Stimulated activated CD8-positive, alpha-beta memory T cell treated with anti-CD3 and anti-CD28 coated beads, Interleukin-4, amount 100 ng/mL, for 24 hours (primary cell): ENCODE results near the gene BDKRB2.

Source experiments
- DNase-seq: peaks from one replicate; pipeline ENCODE4 v3.0.0-alpha.2; 2020; ENCODE audit warnings: low read depth

Gene BDKRB2

GRCh38 chr14:96176811-96177211 lies 27.8 kb upstream of the BDKRB2 start:
- DNase-seq = no peak

- DNase-seq = no peak
These were observed 26.8 kb upstream of the BDKRB2 start for GRCh38 chr14:96177766-96178375.

- no peak for DNase-seq
These were observed 25.9 kb upstream of the BDKRB2 start for GRCh38 chr14:96178461-96179321.

DNA sequence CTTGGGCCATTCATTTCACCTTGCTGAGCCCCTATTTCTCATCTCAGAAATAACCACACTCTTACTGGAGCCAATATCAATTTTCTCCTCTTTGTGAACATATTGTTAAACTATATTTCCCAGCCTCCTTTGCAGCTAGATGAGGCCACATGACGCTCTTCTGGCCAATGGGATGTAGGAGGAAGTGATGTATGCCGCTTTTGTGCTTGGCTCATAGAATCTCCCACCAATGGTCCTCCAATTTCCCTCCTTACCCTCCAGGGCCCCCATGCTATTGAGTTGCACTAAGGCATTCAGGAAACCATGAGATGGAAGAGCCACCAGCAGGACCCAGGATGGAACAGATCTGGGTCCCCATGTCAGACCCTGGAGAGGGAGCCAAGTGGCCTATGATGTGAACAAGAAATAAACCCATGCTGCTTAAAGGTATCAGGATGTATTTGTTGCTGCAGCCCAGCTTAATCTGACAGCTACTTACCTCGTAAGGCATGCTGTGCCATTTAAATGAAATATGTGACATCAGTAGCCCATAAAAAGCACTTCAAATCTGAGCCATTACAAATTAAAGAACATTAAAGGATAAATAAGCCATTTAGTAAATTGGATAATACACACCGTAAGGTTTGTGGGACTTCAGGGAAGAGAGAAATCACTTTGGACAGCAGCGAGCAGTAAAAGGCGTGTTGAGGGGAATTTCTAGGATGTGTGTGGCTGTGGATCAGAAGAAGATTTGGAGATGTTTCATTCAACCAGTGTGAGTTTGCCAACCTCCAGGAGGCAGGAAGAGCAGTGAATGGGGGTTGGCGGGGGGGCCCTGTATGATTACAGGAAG lies 24.4 kb upstream of the BDKRB2 start:
- DNase-seq = no peak

GRCh38 chr14:96181186-96182056 lies 23.2 kb upstream of the BDKRB2 start:
- DNase-seq = no peak

- no peak for DNase-seq
These were observed 22.1 kb upstream of the BDKRB2 start for GRCh38 chr14:96182546-96182945.

DNA sequence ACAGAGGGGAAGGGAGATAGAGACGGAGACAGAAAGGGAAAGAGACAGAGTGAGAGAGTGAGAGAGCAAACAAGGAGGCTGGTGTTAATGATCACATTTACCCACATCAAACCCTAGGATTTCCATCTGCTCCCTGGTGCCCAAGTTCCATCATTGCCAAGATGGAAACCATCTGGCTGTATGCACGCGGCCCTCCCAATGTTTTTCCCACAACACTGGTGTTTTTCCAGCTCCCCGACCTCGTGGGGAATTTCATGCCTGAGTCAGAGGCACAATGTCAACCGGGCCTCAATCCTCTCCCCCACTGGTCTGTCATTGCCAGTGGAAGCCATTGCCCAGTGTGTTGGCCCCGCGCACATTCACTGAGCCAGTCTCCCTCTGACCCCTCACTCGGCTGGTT lies 19.9 kb upstream of the BDKRB2 start:
- no peak for DNase-seq

GRCh38 chr14:96187216-96188031 lies 17.2 kb upstream of the BDKRB2 start:
- DNase-seq = no peak

DNA sequence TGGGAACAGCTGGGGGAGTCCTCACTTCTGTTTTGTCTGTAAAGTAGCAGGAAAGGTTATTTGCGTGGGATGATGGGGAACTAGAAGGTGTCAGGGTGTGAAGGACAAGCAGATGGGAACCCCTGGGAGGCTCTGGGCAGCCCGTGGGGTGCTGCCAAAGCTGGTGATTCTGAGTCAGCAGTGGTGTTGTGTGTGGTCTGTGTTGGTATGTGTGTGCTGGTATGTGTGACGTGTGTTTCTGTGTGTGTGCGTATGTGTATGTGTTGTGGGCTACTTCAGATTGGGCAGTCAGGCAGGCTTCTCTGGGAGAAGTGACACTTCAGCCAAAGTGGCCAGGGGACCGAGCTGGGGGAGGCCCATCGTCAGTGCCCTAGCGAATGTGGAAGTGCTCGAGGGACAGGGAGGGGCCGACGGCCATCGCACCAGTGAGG lies 15.3 kb upstream of the BDKRB2 start:
- DNase-seq = no peak

DNA sequence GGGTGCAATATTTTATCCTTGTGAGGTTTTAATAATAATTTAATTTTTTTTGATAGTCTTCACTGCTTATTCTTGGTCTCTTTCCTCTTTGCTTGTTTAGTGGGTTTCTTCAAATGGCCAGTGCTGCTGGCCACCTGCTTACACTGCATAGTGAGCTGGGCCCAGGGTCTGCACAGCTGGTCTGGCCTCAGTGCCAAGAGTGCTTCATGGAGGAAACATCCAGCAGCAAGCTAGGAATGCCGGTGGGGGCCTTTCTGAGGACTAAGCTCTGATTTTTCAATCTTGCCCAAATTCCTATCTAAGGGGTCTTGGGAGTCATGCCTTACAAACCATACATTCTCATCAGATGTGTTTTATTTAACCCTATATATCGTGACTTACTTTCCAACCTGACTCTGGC lies 13.3 kb upstream of the BDKRB2 start:
- DNase-seq = no peak

DNA sequence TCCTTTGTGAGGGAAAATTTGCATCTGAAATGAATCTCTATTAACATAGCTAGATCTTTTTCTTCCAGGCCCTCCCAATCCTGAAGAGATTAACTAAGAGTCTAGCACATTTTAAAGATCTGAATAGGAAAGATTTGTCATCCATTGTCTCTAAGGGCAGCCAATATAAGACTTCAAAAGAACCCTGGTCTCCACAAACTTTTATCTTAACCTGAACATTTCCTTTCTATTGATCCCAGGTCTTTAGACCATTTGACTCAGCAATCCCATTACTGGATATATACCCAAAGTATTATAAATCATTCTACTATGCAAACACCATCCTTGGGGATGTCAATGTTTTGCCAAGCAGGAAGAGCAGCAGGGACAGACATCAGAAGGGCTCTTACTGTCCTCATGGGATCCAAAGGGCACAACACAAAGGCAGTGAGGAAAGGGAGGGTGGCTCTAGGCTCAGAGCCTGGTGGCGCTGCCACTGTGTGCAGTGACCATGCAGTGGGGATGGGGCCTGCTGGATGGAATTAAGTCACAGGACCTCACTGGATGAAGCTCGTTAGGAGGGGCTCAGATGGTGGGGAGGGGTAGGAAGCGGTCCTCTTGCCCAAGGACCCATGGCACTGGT lies 12.7 kb upstream of the BDKRB2 start:
- no peak for DNase-seq

GRCh38 chr14:96192975-96193805 lies 11.4 kb upstream of the BDKRB2 start:
- DNase-seq = no peak

- DNase-seq = no peak
These were observed 10.4 kb upstream of the BDKRB2 start for GRCh38 chr14:96194262-96194656.

DNA sequence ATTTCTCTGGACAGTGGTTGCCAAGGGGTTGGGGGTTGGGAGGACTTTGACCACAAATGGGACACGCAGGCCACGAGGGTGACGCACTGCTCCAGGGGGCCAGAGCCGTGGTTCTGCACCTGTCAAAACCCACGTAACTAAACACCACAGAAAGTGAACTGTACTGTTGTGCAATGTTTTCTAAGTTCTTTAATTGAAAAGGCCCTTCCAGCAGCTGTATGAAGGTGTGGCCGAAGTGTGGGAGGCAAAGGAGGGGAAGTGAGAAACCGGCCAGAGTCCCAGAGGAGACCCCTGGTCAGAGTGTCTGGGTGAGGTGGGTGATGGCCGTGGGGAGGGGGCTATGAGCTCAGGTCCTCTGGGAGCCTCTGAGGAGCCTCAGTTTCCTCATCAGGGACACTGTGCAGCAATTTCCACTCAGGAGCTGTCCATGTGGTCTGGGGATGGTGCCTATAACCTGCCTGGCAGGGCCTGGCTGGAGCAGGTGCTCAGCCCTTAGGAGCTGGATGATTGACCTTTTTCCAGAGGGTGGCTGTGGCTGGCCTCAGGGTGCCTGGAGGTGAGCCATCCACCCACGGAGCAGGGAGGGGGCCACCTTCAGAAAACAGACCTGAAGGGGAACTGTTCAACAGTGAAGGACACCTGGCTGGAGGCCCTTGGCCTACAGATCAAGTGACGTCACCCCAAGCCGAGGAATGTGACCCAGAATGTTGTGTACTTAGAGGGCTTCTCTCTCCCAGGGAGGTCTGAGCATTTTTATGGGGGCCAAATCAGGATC lies 9.8 kb upstream of the BDKRB2 start:
- DNase-seq = no peak

- no peak for DNase-seq
These were observed 9.1 kb upstream of the BDKRB2 start for GRCh38 chr14:96195441-96196081.

- DNase-seq = no peak
These were observed 7.3 kb upstream of the BDKRB2 start for GRCh38 chr14:96197163-96197852.

GRCh38 chr14:96197969-96198368 lies 6.7 kb upstream of the BDKRB2 start:
- no peak for DNase-seq
